ENCODE measurements around the gene CASKIN1. TPM values are rescaled to one million over a fixed set of nuclear protein-coding genes. Genes with fewer than 3 reads are reported as not detected.

The CASKIN1 gene
- total RNA-seq, 2 experiments from 2014 or later: 0.05 to 0.63 TPM

GRCh38 chr16:2237493-2238149 is 41.2 kb upstream of the CASKIN1 start:
- Mint-ChIP-seq H3K4me1 (ENCODE audit: low read depth) (peaks cover 2% of the 10 kb centered on the region), H3K4me3 (no peak overlapping the region)
- POLR2A ChIA-PET: no interaction called here

GRCh38 chr16:2237102-2237482 is 40.7 kb upstream of the CASKIN1 start:
- Mint-ChIP-seq H3K9me3 (ENCODE audit: insufficient read depth) (no peaks in the 10 kb centered on the region), H3K36me3 (ENCODE audit: low read depth) (peaks cover 21% of the 10 kb centered on the region), H3K4me1 (ENCODE audit: low read depth) (no peaks in the 10 kb centered on the region), H3K4me3 (no peak overlapping the region), H3K27ac (no peak overlapping the region), H3K27me3 (ENCODE audit: low read depth) (no peaks in the 10 kb centered on the region)
- ChIA-PET POLR2A (no interaction called here), CTCF (no interaction called here)
- no peak for ATAC-seq
- DNase-seq: no peak

More at GRCh38 chr16:2237493-2238149, 41.2 kb upstream of the CASKIN1 start:
- H3K27ac Mint-ChIP-seq: no peak overlapping the region
- DNase-seq: no peak
- no peaks in the 10 kb centered on the region for H3K27me3 Mint-ChIP-seq (ENCODE audit: low read depth)
- H3K36me3 Mint-ChIP-seq (ENCODE audit: low read depth): peaks cover 25% of the 10 kb centered on the region
- CTCF ChIA-PET: no interaction called here
- ATAC-seq: no peak
- H3K9me3 Mint-ChIP-seq (ENCODE audit: insufficient read depth): no peaks in the 10 kb centered on the region

- Mint-ChIP-seq H3K9me3 (ENCODE audit: insufficient read depth) (no peaks in the 10 kb centered on the region), H3K4me3 (no peak within 1 kb of the TSS), H3K27me3 (ENCODE audit: low read depth) (no peaks in the 10 kb centered on the region), H3K36me3 (ENCODE audit: low read depth) (peaks cover 20% of the 10 kb centered on the region), H3K4me1 (ENCODE audit: low read depth) (no peaks in the 10 kb centered on the region), H3K27ac (no peak within 1 kb of the TSS)
- CTCF ChIA-PET: no interaction called here
- ATAC-seq (no peak), DNase-seq (no peak)
- POLR2A ChIA-PET: no interaction called here
Measured at GRCh38 chr16:2236337-2237101, 40.1 kb upstream of the CASKIN1 start, which contains the start of gene DNASE1L2. TSS of gene DNASE1L2 (plus strand) at chr16:2236444. CDS start at chr16:2236817, 373 bp downstream.

- ChIA-PET CTCF (no interaction called here), POLR2A (no interaction called here)
- no peak for ATAC-seq
- H3K27me3 Mint-ChIP-seq (ENCODE audit: low read depth): no peaks in the 10 kb centered on the region
- DNase-seq: no peak
- H3K4me1 Mint-ChIP-seq (ENCODE audit: low read depth): no peaks in the 10 kb centered on the region
- no peaks in the 10 kb centered on the region for H3K9me3 Mint-ChIP-seq (ENCODE audit: insufficient read depth)
- peaks cover 20% of the 10 kb centered on the region for H3K36me3 Mint-ChIP-seq (ENCODE audit: low read depth)
- H3K27ac Mint-ChIP-seq: no peak overlapping the region
- no peak overlapping the region for H3K4me3 Mint-ChIP-seq
Measured at GRCh38 chr16:2235695-2236336, 39.4 kb upstream of the CASKIN1 start.

GRCh38 chr16:2235234-2235651 is 38.8 kb upstream of the CASKIN1 start:
- Mint-ChIP-seq H3K4me3 (no peak overlapping the region), H3K36me3 (ENCODE audit: low read depth) (peaks cover 20% of the 10 kb centered on the region), H3K9me3 (ENCODE audit: insufficient read depth) (no peaks in the 10 kb centered on the region), H3K27me3 (ENCODE audit: low read depth) (no peaks in the 10 kb centered on the region), H3K27ac (no peak overlapping the region), H3K4me1 (ENCODE audit: low read depth) (no peaks in the 10 kb centered on the region)
- DNase-seq (no peak), ATAC-seq (no peak)
- CTCF ChIA-PET: no interaction called here
- POLR2A ChIA-PET: no interaction called here

GRCh38 chr16:2234813-2235170 is 38.4 kb upstream of the CASKIN1 start:
- H3K4me1 Mint-ChIP-seq (ENCODE audit: low read depth): no peaks in the 10 kb centered on the region
- no peaks in the 10 kb centered on the region for H3K9me3 Mint-ChIP-seq (ENCODE audit: insufficient read depth)
- no peak overlapping the region for H3K4me3 Mint-ChIP-seq
- CTCF ChIA-PET: no interaction called here
- H3K36me3 Mint-ChIP-seq (ENCODE audit: low read depth): peaks cover 20% of the 10 kb centered on the region
- POLR2A ChIA-PET: no interaction called here
- DNase-seq (no peak), ATAC-seq (no peak)
- no peaks in the 10 kb centered on the region for H3K27me3 Mint-ChIP-seq (ENCODE audit: low read depth)
- H3K27ac Mint-ChIP-seq: no peak overlapping the region

GRCh38 chr16:2233872-2234812 is 37.7 kb upstream of the CASKIN1 start:
- DNase-seq (no peak), ATAC-seq (no peak)
- Mint-ChIP-seq H3K27me3 (ENCODE audit: low read depth) (no peaks in the 10 kb centered on the region), H3K36me3 (ENCODE audit: low read depth) (peaks cover 16% of the 10 kb centered on the region), H3K9me3 (ENCODE audit: insufficient read depth) (no peaks in the 10 kb centered on the region), H3K4me1 (ENCODE audit: low read depth) (peaks cover 1% of the 10 kb centered on the region), H3K4me3 (no peak overlapping the region), H3K27ac (no peak overlapping the region)
- ChIA-PET CTCF (no interaction called here), POLR2A (no interaction called here)

GRCh38 chr16:2233046-2233775 is 36.8 kb upstream of the CASKIN1 start:
- DNase-seq: no peak
- CTCF ChIA-PET: no interaction called here

GRCh38 chr16:2232094-2232990 is 35.9 kb upstream of the CASKIN1 start:
- H3K9me3 Mint-ChIP-seq (ENCODE audit: insufficient read depth): no peaks in the 10 kb centered on the region
- ATAC-seq: no peak

More at GRCh38 chr16:2233046-2233775, 36.8 kb upstream of the CASKIN1 start:
- POLR2A ChIA-PET: no interaction called here
- ATAC-seq: no peak
- peaks cover 16% of the 10 kb centered on the region for H3K36me3 Mint-ChIP-seq (ENCODE audit: low read depth)
- H3K9me3 Mint-ChIP-seq (ENCODE audit: insufficient read depth): no peaks in the 10 kb centered on the region
- H3K27me3 Mint-ChIP-seq (ENCODE audit: low read depth): no peaks in the 10 kb centered on the region
- H3K27ac Mint-ChIP-seq: no peak overlapping the region
- H3K4me1 Mint-ChIP-seq (ENCODE audit: low read depth): peaks cover 1% of the 10 kb centered on the region
- H3K4me3 Mint-ChIP-seq: no peak overlapping the region

GRCh38 chr16:2231016-2231931 is 34.9 kb upstream of the CASKIN1 start:
- CTCF ChIA-PET: no interaction called here
- H3K27me3 Mint-ChIP-seq (ENCODE audit: low read depth): no peaks in the 10 kb centered on the region
- DNase-seq: no peak

More at GRCh38 chr16:2232094-2232990, 35.9 kb upstream of the CASKIN1 start:
- H3K27me3 Mint-ChIP-seq (ENCODE audit: low read depth): no peaks in the 10 kb centered on the region
- no peak overlapping the region for H3K27ac Mint-ChIP-seq
- DNase-seq: no peak
- CTCF ChIA-PET: no interaction called here
- peaks cover 1% of the 10 kb centered on the region for H3K4me1 Mint-ChIP-seq (ENCODE audit: low read depth)
- H3K36me3 Mint-ChIP-seq (ENCODE audit: low read depth): peaks cover 16% of the 10 kb centered on the region
- H3K4me3 Mint-ChIP-seq: no peak overlapping the region
- POLR2A ChIA-PET: no interaction called here

More at GRCh38 chr16:2231016-2231931, 34.9 kb upstream of the CASKIN1 start:
- POLR2A ChIA-PET: no interaction called here
- peaks cover 5% of the 10 kb centered on the region for H3K4me1 Mint-ChIP-seq (ENCODE audit: low read depth)
- no peak overlapping the region for H3K4me3 Mint-ChIP-seq
- no peak for ATAC-seq
- peaks cover 16% of the 10 kb centered on the region for H3K36me3 Mint-ChIP-seq (ENCODE audit: low read depth)
- no peaks in the 10 kb centered on the region for H3K9me3 Mint-ChIP-seq (ENCODE audit: insufficient read depth)
- no peak overlapping the region for H3K27ac Mint-ChIP-seq

All from activated CD8-positive, alpha-beta T cell treated with anti-CD3 and anti-CD28 coated beads, Interleukin-2, amount 10 ng/mL, durations not matched to agents 7 days and 5 days (primary cell).